SK-N-SH (cell line): ENCODE measurements around the gene PEDS1.

Experiments used
- CTCF ChIP-seq: fragments of 200-600 bp; sonication (generic); IDR thresholded peaks from 2 replicates; pipeline ENCODE4 v1.6.1; 2017; ENCODE audit warnings: antibody characterized with exemption, mild to moderate bottlenecking, moderate library complexity
- EP300 ChIP-seq, 2 experiments: IDR thresholded peaks; 2 replicates each; pipeline versions ENCODE4 v1.4.0 to v1.6.1; 2012; ENCODE audit warnings: borderline replicate concordance in 1 of 2, low read depth in 1 of 2, low read length in 1 of 2
- MAX ChIP-seq: IDR thresholded peaks from 2 replicates; pipeline ENCODE4 v1.4.0; 2012; ENCODE audit warnings: low read depth
- PBX3 ChIP-seq: IDR thresholded peaks from 2 replicates; pipeline ENCODE4; 2012
- POLR2AphosphoS5 ChIP-seq: IDR thresholded peaks from 2 replicates; pipeline ENCODE4 v1.6.1; 2012; ENCODE audit warnings: low read depth, low read length
- RAD21 ChIP-seq: IDR thresholded peaks from 2 replicates; pipeline ENCODE4 v1.6.1; 2012; ENCODE audit warnings: mild to moderate bottlenecking, low read length
- RCOR1 ChIP-seq: fragments of 150-350 bp; IDR thresholded peaks from 2 replicates; pipeline ENCODE4 v1.6.1; 2017; ENCODE audit warnings: antibody characterized with exemption, low read length
- REST ChIP-seq: IDR thresholded peaks from 2 replicates; pipeline ENCODE4 v1.6.1; 2012; ENCODE audit warnings: mild to moderate bottlenecking, low read depth, low read length, moderate library complexity
- SMC3 ChIP-seq: IDR thresholded peaks from 2 replicates; pipeline ENCODE4 v1.6.1; 2012; ENCODE audit warnings: low read depth, low read length, improper control_type of control experiment
- USF2 ChIP-seq: fragments of 150-350 bp; IDR thresholded peaks from 2 replicates; pipeline ENCODE4 v1.6.1; 2017; ENCODE audit warnings: antibody characterized with exemption, low read length, low read depth, borderline replicate concordance
- ZBTB33 ChIP-seq: IDR thresholded peaks from 2 replicates; pipeline ENCODE4 v1.4.0; 2012; ENCODE audit warnings: low read depth, borderline replicate concordance

- TF ChIP-seq SMC3 (0 out of 2 replicates have a peak, but pooled peaks have one; percentile 7), EP300 (IDR thresholded peaks at IDR 0.05; ENCODE audit: borderline replicate concordance in 1 of 2, low read depth in 1 of 2, low read length in 1 of 2) (no peak; a peak in 1 of 4 replicates), REST (no peak), RCOR1 (no peak), PBX3 (no peak), ZBTB33 (no peak), POLR2AphosphoS5 (peak; percentile 96), MAX (peak; percentile 71), CTCF (peak; percentile 56), USF2 (no peak), RAD21 (no peak)
Observed at GRCh38 chr20:50112512-50113419, 40.8 kb downstream of the PEDS1 start, which contains the start of gene UBE2V1.
